ENCODE measurements around the gene WDR88.

DNA sequence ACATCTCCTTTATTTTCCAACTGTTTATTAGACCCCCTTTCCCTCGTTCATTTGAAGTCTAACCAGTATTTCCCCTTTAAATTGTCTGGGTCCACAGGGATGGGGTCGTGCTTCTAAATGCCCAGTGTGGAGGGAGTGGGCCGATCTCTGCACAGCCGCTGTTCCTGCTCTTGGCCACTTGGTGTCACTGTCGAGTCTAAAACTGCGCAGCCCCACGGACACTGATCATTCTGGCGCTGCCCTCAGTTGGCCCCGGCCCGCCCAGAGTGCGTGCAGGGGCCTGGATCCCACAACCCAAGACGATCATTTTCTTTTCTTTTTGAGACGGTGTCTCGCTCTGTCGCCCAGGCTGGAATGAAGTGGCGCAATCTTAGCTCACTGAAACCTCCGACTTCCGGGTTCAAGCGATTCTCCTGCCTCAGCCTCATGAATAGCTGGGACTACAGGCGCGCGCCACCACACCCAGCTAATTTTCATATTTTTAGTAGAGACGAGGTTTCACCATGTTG is 12.0 kb downstream of the WDR88 start:
- TF ChIP-seq CTCF (IDR thresholded peaks at IDR 0.05): peak; percentile 80 to 96 (median 94)
- TF ChIP-seq POLR2A (IDR thresholded peaks at IDR 0.05): no peak

Data from Peyer's patch (tissue), 4 donors.